DOHH2 (cell line): ENCODE data around the gene GRIN1.

Experiments
- H3F3A ChIP-seq: fragments of 200-600 bp; sonication (generic), shearing (Covaris generic); 2 replicates; pipeline ENCODE4 v1.6.0; 2016; ENCODE audit warnings: antibody characterized with exemption, mild to moderate bottlenecking; ENCODE audit not compliant: control insufficient read depth, insufficient read depth
- H3K27ac ChIP-seq: fragments of 200-600 bp; sonication (generic); 2 replicates; pipeline ENCODE4 v1.5.1; 2014; ENCODE audit warnings: low read depth, mild to moderate bottlenecking, low read length, moderate library complexity
- H3K27me3 ChIP-seq: fragments of 200-600 bp; sonication (generic); 2 replicates; pipeline ENCODE4 v1.6.1; 2014; ENCODE audit warnings: mild to moderate bottlenecking, low read length, mixed read lengths; ENCODE audit not compliant: control insufficient read depth
- H3K36me3 ChIP-seq: fragments of 200-600 bp; sonication (generic); 2 replicates; pipeline ENCODE4 v1.6.1; 2014; ENCODE audit warnings: mild to moderate bottlenecking, low read length, moderate library complexity, mixed read lengths; ENCODE audit not compliant: control insufficient read depth
- H3K4me1 ChIP-seq: fragments of 200-600 bp; sonication (generic); 2 replicates; pipeline ENCODE4 v1.6.1; 2014; ENCODE audit warnings: mild to moderate bottlenecking, low read length, mixed read lengths; ENCODE audit not compliant: control insufficient read depth
- H3K4me2 ChIP-seq: fragments of 200-600 bp; sonication (generic); 2 replicates; pipeline ENCODE4 v1.6.0; 2014; ENCODE audit warnings: mild to moderate bottlenecking, low read length, moderate library complexity
- H3K4me3 ChIP-seq: fragments of 200-600 bp; sonication (generic); 2 replicates; pipeline ENCODE4 v1.5.1; 2014; ENCODE audit warnings: mild to moderate bottlenecking, low read length, mixed read lengths
- H3K79me2 ChIP-seq: fragments of 200-600 bp; sonication (generic); 2 replicates; pipeline ENCODE4 v1.6.1; 2014; ENCODE audit warnings: mild to moderate bottlenecking, low read length, mixed read lengths; ENCODE audit not compliant: control insufficient read depth
- H3K9me2 ChIP-seq: fragments of 200-600 bp; sonication (generic); replicated peaks from 2 replicates; pipeline ENCODE4 v1.6.1; 2014; ENCODE audit warnings: mild to moderate bottlenecking, low read length, mixed read lengths; ENCODE audit not compliant: control insufficient read depth
- H3K9me3 ChIP-seq: fragments of 200-600 bp; sonication (generic); 2 replicates; pipeline ENCODE4 v1.6.1; 2014; ENCODE audit warnings: antibody characterized with exemption, low read length, mixed read lengths; ENCODE audit not compliant: control insufficient read depth, insufficient read depth
- H4K20me1 ChIP-seq: fragments of 200-600 bp; sonication (generic); 2 replicates; pipeline ENCODE4 v1.6.0; 2014; ENCODE audit warnings: low read depth, mild to moderate bottlenecking, antibody characterized with exemption, low read length, moderate library complexity; ENCODE audit not compliant: control insufficient read depth, insufficient read depth
- EZH2phosphoT487 ChIP-seq: fragments of 200-600 bp; sonication (generic); IDR thresholded peaks from 2 replicates; pipeline ENCODE4 v1.6.1; 2017; ENCODE audit warnings: borderline replicate concordance, mild to moderate bottlenecking, antibody characterized with exemption, low read length, moderate library complexity, mixed read lengths
- TF ChIP-seq, protein P1 (sequence below): fragments of 200-600 bp; sonication (generic); IDR thresholded peaks from one replicate; pipeline ENCODE4 v1.5.1; 2014; ENCODE audit warnings: antibody characterized with exemption, mild to moderate bottlenecking, low read depth, low read length; ENCODE audit not compliant: poor library complexity, severe bottlenecking

The GRIN1 gene

DNA sequence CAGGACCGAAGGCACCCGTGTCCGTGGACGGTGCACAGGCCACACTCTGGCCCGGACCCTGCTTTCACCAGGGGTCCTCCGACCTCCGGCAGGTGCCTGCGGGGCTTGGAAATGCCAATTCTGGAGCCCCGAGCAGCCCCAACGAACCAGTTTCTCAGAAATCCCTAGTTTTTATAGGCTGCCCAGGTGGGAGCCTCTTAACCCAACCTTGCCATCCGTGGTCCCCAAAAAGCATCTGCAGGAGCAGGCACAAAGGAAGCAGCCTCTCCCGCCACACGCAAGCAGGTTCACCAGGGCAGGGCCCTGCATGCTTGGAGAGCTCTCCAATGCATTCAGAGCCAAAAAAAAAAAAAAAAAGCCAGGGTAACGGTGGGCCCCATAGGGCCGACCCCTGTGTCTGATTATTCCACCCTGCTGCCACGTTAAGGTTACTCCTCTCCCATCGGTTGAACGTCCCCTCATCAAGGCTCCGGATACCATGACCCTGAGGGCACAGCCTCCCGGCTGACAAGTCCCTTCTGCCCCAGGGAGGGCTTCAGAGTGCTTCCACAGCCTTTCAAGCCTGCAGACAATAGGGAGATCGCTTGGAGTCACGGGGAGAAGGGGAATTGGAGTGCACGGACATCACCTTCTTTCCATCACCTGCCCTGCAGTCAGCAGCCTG lies 62.4 kb downstream of the GRIN1 start:
- Histone ChIP-seq H3K9me3 (no peaks in the 10 kb centered on the region), H4K20me1 (peaks cover 8% of the 10 kb centered on the region; the same call in 1 of the 2 replicates), H3K27ac (peak overlapping the region; percentile 63), H3K9me2 (no peaks in the 10 kb centered on the region), H3K79me2 (peaks cover 76% of the 10 kb centered on the region), H3K4me1 (peaks cover 61% of the 10 kb centered on the region), H3K36me3 (peaks cover 16% of the 10 kb centered on the region), H3F3A (peaks cover 6% of the 10 kb centered on the region), H3K27me3 (no peaks in the 10 kb centered on the region), H3K4me3 (peak overlapping the region; percentile 96), H3K4me2 (peak overlapping the region; percentile 92)
- TF ChIP-seq, protein P1, sequence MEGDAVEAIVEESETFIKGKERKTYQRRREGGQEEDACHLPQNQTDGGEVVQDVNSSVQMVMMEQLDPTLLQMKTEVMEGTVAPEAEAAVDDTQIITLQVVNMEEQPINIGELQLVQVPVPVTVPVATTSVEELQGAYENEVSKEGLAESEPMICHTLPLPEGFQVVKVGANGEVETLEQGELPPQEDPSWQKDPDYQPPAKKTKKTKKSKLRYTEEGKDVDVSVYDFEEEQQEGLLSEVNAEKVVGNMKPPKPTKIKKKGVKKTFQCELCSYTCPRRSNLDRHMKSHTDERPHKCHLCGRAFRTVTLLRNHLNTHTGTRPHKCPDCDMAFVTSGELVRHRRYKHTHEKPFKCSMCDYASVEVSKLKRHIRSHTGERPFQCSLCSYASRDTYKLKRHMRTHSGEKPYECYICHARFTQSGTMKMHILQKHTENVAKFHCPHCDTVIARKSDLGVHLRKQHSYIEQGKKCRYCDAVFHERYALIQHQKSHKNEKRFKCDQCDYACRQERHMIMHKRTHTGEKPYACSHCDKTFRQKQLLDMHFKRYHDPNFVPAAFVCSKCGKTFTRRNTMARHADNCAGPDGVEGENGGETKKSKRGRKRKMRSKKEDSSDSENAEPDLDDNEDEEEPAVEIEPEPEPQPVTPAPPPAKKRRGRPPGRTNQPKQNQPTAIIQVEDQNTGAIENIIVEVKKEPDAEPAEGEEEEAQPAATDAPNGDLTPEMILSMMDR, result no peak
- TF ChIP-seq EZH2phosphoT487, result no peak

DNA sequence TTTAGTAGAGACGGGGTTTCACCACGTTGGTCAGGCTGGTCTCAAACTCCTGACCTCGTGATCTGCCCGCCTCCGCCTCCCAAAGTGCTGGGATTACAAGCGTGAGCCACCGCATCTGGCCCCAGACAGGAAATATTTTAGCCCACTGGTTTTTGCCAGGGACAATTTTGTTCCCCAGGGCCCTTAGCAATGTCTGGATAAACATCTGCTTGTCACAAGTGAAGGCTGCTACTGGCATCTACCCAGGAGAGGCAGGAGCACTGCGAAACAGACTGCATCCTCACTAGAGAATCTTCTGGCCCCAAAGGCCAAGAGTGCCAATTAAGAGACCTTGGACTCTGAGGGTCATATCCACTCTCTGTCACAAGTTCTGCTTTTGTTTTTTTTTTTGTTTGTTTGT lies 64.0 kb downstream of the GRIN1 start:
- Histone ChIP-seq H3K79me2 (peaks cover 87% of the 10 kb centered on the region), H3F3A (peaks cover 6% of the 10 kb centered on the region), H4K20me1 (peaks cover 5% of the 10 kb centered on the region; the same call in 1 of the 2 replicates), H3K27me3 (no peaks in the 10 kb centered on the region), H3K27ac (no peak overlapping the region), H3K4me2 (peak overlapping the region; percentile 92), H3K4me3 (peak overlapping the region; percentile 32), H3K4me1 (peaks cover 68% of the 10 kb centered on the region), H3K9me2 (no peaks in the 10 kb centered on the region), H3K36me3 (peaks cover 29% of the 10 kb centered on the region), H3K9me3 (no peaks in the 10 kb centered on the region)
- TF ChIP-seq, protein P1, result no peak
- TF ChIP-seq EZH2phosphoT487, result no peak

DNA sequence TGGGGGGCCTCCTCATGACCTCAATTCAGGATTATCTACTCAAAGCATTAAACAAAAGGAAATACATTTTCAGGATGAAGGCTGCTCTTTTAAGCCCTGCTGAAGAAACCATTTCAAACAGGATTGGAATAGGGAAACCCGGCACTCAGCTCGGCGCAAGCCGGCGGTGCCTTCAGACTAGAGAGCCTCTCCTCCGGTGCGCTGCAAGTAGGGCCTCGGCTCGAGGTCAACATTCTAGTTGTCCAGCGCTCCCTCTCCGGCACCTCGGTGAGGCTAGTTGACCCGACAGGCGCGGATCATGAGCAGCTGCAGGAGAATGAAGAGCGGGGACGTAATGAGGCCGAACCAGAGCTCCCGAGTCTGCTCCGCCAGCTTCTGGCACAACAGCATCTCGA lies 65.8 kb downstream of the GRIN1 start:
- Histone ChIP-seq H3K79me2 (peaks cover 76% of the 10 kb centered on the region), H3K27ac (no peak overlapping the region), H3K4me3 (peak overlapping the region; percentile 99), H4K20me1 (peaks cover 5% of the 10 kb centered on the region; the same call in 1 of the 2 replicates), H3K36me3 (peaks cover 36% of the 10 kb centered on the region), H3K4me1 (peaks cover 52% of the 10 kb centered on the region), H3K9me3 (no peaks in the 10 kb centered on the region), H3F3A (peaks cover 6% of the 10 kb centered on the region), H3K27me3 (no peaks in the 10 kb centered on the region), H3K4me2 (peak overlapping the region; percentile 92), H3K9me2 (no peaks in the 10 kb centered on the region)
- TF ChIP-seq, protein P1, result no peak
- TF ChIP-seq EZH2phosphoT487, result no peak
